ENCODE data around the gene PEA15. TPM values are rescaled to one million over a fixed set of nuclear protein-coding genes. Genes with fewer than 3 reads are reported as not detected.

The PEA15 gene
- total and polyA plus RNA-seq, 2 of the 8 experiments (the other 6 are each of a cell fraction or from before 2014, with no cell fraction given) = 71.3 to 75.1 TPM

- Histone ChIP-seq H2BK20ac (ENCODE audit: low read length) (0 out of 2 replicates have a peak overlapping the region, but pooled peaks have one; percentile 7), H2AK5ac (ENCODE audit: low read depth, low read length) (no peak overlapping the region), H2BK15ac (ENCODE audit: low read length) (no peak overlapping the region), H3K9me3 (ENCODE audit: insufficient read depth in 2 of 2, low read depth in 1 of 2, low read length in 1 of 2) (no peaks in the 10 kb centered on the region), H3K4me3 (ENCODE audit: extremely low read depth in 1 of 4, insufficient read depth in 2 of 4, low read depth in 3 of 4, low read length in 4 of 4) (no peak overlapping the region), H3K9ac (replicated peaks in 1 of 4; ENCODE audit: extremely low read depth in 1 of 4, low read depth in 3 of 4, low read length in 3 of 4) (no peak overlapping the region), H3K4ac (replicated peaks; ENCODE audit: insufficient read length, low read depth, low read length) (no peak overlapping the region), H4K8ac (ENCODE audit: extremely low read depth, insufficient read depth, low read length) (no peak overlapping the region), H3K36me3 (ENCODE audit: control insufficient read depth in 2 of 4, insufficient read depth in 4 of 4, low read length in 3 of 4) (peaks cover 25 to 83% (median 72%) of the 10 kb centered on the region in 4 experiments), H2AFZ (ENCODE audit: low read length) (no peak overlapping the region), H4K20me1 (replicated peaks in 1 of 2; ENCODE audit: control insufficient read depth in 1 of 2, insufficient read depth in 2 of 2, low read length in 2 of 2) (peaks cover 2 to 3% of the 10 kb centered on the region in 2 experiments), H3K4me2 (ENCODE audit: insufficient read depth in 1 of 2, low read depth in 2 of 2, low read length in 2 of 2) (no peak overlapping the region), H3K56ac (replicated peaks; ENCODE audit: insufficient read length, low read depth, low read length) (no peak overlapping the region), H2BK5ac (ENCODE audit: low read depth, low read length) (peak overlapping the region; percentile 58; the same call in 1 of the 2 replicates), H4K91ac (replicated peaks; ENCODE audit: insufficient read length, low read length) (no peak overlapping the region), H2BK120ac (replicated peaks; ENCODE audit: low read depth, low read length) (no peak overlapping the region), H3K23ac (ENCODE audit: insufficient read length) (no peak overlapping the region), H3K79me2 (ENCODE audit: control insufficient read depth in 1 of 2, insufficient read depth in 2 of 2, low read length in 2 of 2) (no peaks in the 10 kb centered on the region), H3K4me1 (replicated peaks in 1 of 4; ENCODE audit: control insufficient read depth in 3 of 4, insufficient read depth in 4 of 4, low read length in 3 of 4) (no peaks in the 10 kb centered on the region), H3K27me3 (replicated peaks in 1 of 4; ENCODE audit: control insufficient read depth in 3 of 4, extremely low read depth in 1 of 4, insufficient read depth in 3 of 4, low read length in 3 of 4) (no peaks in the 10 kb centered on the region), H3K18ac (ENCODE audit: extremely low read depth, low read length) (no peak overlapping the region), H3K79me1 (ENCODE audit: low read depth, low read length) (no peaks in the 10 kb centered on the region), H2BK12ac (ENCODE audit: low read depth, low read length) (no peak overlapping the region), H3K14ac (ENCODE audit: insufficient read length) (no peak overlapping the region), H3K27ac (ENCODE audit: low read depth, low read length) (no peak overlapping the region), H3K23me2 (ENCODE audit: low read depth, low read length) (no peaks in the 10 kb centered on the region), H4K5ac (ENCODE audit: insufficient read length, low read depth, low read length) (no peak overlapping the region)
- TF ChIP-seq RAD21 (IDR thresholded peaks at IDR 0.05 in 1 of 2, conservative IDR thresholded peaks at IDR 0.05 in 1 of 2; ENCODE audit: low read depth in 2 of 2, low read length in 2 of 2) = peak; percentile 66 to 80
- no peak for TF ChIP-seq NANOG (IDR thresholded peaks at IDR 0.05; ENCODE audit: insufficient read depth, low read depth, low read length, poor library complexity, severe bottlenecking)
- TF ChIP-seq, protein P1, sequence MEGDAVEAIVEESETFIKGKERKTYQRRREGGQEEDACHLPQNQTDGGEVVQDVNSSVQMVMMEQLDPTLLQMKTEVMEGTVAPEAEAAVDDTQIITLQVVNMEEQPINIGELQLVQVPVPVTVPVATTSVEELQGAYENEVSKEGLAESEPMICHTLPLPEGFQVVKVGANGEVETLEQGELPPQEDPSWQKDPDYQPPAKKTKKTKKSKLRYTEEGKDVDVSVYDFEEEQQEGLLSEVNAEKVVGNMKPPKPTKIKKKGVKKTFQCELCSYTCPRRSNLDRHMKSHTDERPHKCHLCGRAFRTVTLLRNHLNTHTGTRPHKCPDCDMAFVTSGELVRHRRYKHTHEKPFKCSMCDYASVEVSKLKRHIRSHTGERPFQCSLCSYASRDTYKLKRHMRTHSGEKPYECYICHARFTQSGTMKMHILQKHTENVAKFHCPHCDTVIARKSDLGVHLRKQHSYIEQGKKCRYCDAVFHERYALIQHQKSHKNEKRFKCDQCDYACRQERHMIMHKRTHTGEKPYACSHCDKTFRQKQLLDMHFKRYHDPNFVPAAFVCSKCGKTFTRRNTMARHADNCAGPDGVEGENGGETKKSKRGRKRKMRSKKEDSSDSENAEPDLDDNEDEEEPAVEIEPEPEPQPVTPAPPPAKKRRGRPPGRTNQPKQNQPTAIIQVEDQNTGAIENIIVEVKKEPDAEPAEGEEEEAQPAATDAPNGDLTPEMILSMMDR (IDR thresholded peaks at IDR 0.05; ENCODE audit: control extremely low read depth in 1 of 3, insufficient read depth in 1 of 3, low read depth in 1 of 3, low read length in 3 of 3) = peak; percentile 35 to 66 (median 48)
- DNase-seq (ENCODE audit: low read depth in 1 of 2, low spot score in 2 of 2) (no peak), FAIRE-seq (no peak)
- ChIA-PET CTCF (ENCODE audit: partially characterized antibody) (interaction anchor here (0.7 to 7.4 kb wide), 49 partner anchors 9 to 188 kb away, joined by 3 to 105 read pairs (median 6); partner anchors contain the start of genes CASQ1, PEA15 and PEX19), POLR2A (ENCODE audit: partially characterized antibody) (interaction anchor here (0.6 to 5.1 kb wide), 20 partner anchors 8 to 124 kb away, joined by 3 to 44 read pairs (median 4); partner anchors contain the start of genes ATP1A2 and CASQ1)
- 83% methylated on average over 4 of the region's 4 CpGs; no CpG with 5 or more reads in 1 of the 2 experiments for WGBS, 2 experiments (ENCODE audit: extremely low coverage in 1 of 2, insufficient coverage in 1 of 2, insufficient read length in 1 of 2, insufficient replicate concordance in 2 of 2, low coverage in 1 of 2, low lambda C conversion rate in 2 of 2, missing lambda C conversion rate in 1 of 2)
Measured at GRCh38 chr1:160219062-160219929, 14.1 kb downstream of the PEA15 start.
